BLaER1 (cell line): ENCODE results near the gene FAT1.

Experiments used
- H3K27ac ChIP-seq: shearing (Covaris generic); formaldehyde crosslinking; 2 replicates; pipeline ENCODE4 v1.8.1; 2022
- H3K27me3 ChIP-seq: shearing (Covaris generic); formaldehyde crosslinking; 2 replicates; pipeline ENCODE4 v1.8.1; 2022
- H3K36me3 ChIP-seq: shearing (Covaris generic); formaldehyde crosslinking; 2 replicates; pipeline ENCODE4 v1.8.1; 2022
- H3K4me1 ChIP-seq: shearing (Covaris generic); formaldehyde crosslinking; 2 replicates; pipeline ENCODE4 v1.8.1; 2022
- H3K4me2 ChIP-seq: shearing (Covaris generic); formaldehyde crosslinking; 2 replicates; pipeline ENCODE4 v1.8.1; 2022
- H3K4me3 ChIP-seq: shearing (Covaris generic); formaldehyde crosslinking; 2 replicates; pipeline ENCODE4 v1.8.1; 2022
- H3K9ac ChIP-seq: shearing (Covaris generic); formaldehyde crosslinking; 2 replicates; pipeline ENCODE4 v1.8.1; 2022
- H3K9me3 ChIP-seq: shearing (Covaris generic); formaldehyde crosslinking; 2 replicates; pipeline ENCODE4 v1.8.1; 2022
- H4K20me1 ChIP-seq: shearing (Covaris generic); formaldehyde crosslinking; 2 replicates; pipeline ENCODE4 v1.8.1; 2022
- Cebpa-rat ChIP-seq: shearing (Covaris generic); IDR thresholded peaks from 2 replicates; pipeline ENCODE4 v1.8.1; 2022

The FAT1 gene

DNA sequence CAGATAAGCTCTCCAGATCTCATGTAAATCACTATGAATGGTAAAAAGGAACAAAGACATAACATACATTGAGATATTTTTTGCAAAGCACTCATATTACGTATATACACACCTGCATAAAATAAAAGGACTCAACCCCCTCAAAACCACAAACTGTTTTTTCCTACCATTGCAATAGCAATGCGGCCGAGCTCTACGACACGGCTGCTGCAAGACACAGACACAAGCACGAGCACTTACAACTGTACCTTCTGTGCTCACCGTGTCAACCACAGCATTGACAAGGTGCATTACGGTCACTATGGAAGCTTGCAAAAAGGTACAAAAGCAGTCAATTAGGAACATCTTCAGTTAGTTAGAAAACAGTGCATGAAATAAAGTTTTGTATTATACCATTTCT is 131.2 kb downstream of the FAT1 start:
- no peak overlapping the region for H3K27ac ChIP-seq
- H3K9ac ChIP-seq: no peak overlapping the region
- H3K4me3 ChIP-seq: no peak overlapping the region
- no peaks in the 10 kb centered on the region for H3K9me3 ChIP-seq
- peaks cover 85% of the 10 kb centered on the region for H4K20me1 ChIP-seq
- H3K27me3 ChIP-seq: no peaks in the 10 kb centered on the region
- no peak for TF ChIP-seq Cebpa-rat
- no peaks in the 10 kb centered on the region for H3K4me1 ChIP-seq
- H3K36me3 ChIP-seq: peaks cover 94% of the 10 kb centered on the region
- H3K4me2 ChIP-seq: no peak overlapping the region

DNA sequence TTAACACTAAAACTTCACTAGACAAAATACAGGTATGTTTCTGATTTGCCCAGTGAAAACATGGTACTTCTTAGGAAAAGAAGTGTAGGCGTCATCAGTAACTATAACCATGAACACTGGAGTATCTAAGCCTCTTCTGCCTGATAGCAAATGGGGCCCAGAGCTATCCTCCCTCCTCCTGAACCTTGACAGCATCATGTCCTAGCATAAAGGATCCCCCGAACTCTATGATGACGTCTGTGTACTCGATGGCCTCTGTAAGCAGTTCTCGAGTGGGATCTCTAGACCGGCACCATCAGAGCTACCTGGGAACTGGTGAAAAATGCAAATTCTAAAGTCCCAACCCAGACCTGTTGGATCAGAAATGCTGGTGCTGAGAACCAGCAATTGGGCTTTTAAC is 132.0 kb downstream of the FAT1 start:
- Histone ChIP-seq H3K27ac (no peak overlapping the region), H3K36me3 (peaks cover 92% of the 10 kb centered on the region), H3K4me1 (no peaks in the 10 kb centered on the region), H4K20me1 (peaks cover 88% of the 10 kb centered on the region), H3K4me3 (no peak overlapping the region), H3K9me3 (no peaks in the 10 kb centered on the region), H3K9ac (no peak overlapping the region), H3K4me2 (no peak overlapping the region), H3K27me3 (no peaks in the 10 kb centered on the region)
- no peak for TF ChIP-seq Cebpa-rat

DNA sequence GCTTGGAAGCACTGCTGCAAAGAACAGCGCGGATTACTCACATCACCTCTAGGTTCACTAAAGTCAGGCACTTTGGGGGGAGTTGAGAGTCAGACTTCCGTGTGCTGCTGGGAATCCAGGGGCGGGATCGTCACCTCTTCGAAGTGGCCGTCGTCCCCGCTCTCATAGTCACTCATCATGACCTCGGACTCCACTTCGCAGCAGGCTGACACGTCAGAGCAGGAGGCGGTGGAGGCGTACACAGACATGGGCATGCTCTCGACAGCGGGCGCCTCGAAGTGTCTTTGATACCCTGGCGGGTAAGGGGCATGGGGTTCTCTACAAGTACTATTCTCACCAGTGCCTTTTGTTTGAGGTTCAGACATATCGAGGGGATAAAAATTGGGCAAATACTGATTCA is 135.2 kb downstream of the FAT1 start:
- Histone ChIP-seq H4K20me1 (peaks cover 92% of the 10 kb centered on the region), H3K36me3 (peaks cover 97% of the 10 kb centered on the region), H3K4me2 (no peak overlapping the region), H3K27me3 (no peaks in the 10 kb centered on the region), H3K4me1 (no peaks in the 10 kb centered on the region), H3K9me3 (peaks cover under 1% of the 10 kb centered on the region; the same call in 1 of the 2 replicates), H3K4me3 (no peak overlapping the region), H3K9ac (no peak overlapping the region), H3K27ac (no peak overlapping the region)
- no peak for TF ChIP-seq Cebpa-rat

DNA sequence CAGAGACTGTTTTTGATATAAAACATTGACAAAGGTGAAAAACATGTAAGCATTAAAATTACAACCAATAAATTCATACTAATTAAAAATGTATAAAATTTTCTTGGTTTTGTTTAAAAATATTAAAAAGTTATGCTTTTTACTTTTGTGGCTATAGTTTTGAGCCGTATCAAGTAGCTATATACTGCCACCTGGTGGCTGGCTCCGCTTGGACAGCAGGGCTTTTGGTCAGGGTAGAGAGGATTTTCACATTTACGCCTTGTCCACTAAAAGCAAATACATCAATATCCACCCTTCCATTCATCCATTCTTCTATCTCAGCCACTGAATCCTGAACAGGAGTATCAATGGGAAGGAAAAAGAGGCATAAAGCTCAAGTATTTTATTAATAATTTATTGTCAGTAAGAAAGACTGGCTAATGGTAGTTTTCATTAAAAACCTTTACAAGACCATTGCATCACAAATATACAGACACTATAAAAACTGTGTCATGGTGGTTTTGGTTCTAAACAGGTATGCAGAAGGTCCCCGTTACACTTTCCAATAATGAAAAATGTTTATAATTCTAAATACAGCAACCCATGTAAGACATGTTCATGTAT is 136.1 kb downstream of the FAT1 start:
- Histone ChIP-seq H3K9me3 (peaks cover 6% of the 10 kb centered on the region; the same call in 1 of the 2 replicates), H4K20me1 (peaks cover 82% of the 10 kb centered on the region), H3K36me3 (peaks cover 97% of the 10 kb centered on the region), H3K9ac (no peak overlapping the region), H3K27ac (no peak overlapping the region), H3K4me2 (no peak overlapping the region), H3K4me1 (no peaks in the 10 kb centered on the region), H3K27me3 (no peaks in the 10 kb centered on the region), H3K4me3 (no peak overlapping the region)
- no peak for TF ChIP-seq Cebpa-rat

DNA sequence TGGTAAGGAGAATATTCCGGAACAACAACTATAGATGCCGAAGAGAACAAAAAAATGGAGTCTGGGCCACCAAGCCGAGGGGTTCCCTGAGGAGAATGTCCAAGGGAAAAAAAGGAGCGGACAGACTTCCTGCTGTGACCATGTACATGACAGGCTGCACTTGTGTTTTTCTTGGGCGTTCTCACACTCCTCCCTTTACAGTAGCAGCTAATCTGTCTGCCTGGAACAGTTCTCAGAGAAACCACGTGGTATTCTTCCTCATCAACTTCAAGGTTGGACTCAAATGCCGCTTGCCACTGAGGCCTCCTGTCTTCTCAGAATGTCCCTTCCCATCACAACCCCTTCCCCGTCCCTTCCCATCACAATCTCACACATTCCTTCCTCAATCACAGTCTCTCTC is 137.5 kb downstream of the FAT1 start:
- H3K36me3 ChIP-seq: peaks cover 97% of the 10 kb centered on the region
- no peak for TF ChIP-seq Cebpa-rat
- no peak overlapping the region for H3K4me2 ChIP-seq
- H3K9ac ChIP-seq: no peak overlapping the region
- no peak overlapping the region for H3K27ac ChIP-seq
- H3K27me3 ChIP-seq: no peaks in the 10 kb centered on the region
- H3K4me3 ChIP-seq: no peak overlapping the region
- H4K20me1 ChIP-seq: peaks cover 69% of the 10 kb centered on the region
- no peaks in the 10 kb centered on the region for H3K4me1 ChIP-seq
- H3K9me3 ChIP-seq: peaks cover 6% of the 10 kb centered on the region; the same call in 1 of the 2 replicates

DNA sequence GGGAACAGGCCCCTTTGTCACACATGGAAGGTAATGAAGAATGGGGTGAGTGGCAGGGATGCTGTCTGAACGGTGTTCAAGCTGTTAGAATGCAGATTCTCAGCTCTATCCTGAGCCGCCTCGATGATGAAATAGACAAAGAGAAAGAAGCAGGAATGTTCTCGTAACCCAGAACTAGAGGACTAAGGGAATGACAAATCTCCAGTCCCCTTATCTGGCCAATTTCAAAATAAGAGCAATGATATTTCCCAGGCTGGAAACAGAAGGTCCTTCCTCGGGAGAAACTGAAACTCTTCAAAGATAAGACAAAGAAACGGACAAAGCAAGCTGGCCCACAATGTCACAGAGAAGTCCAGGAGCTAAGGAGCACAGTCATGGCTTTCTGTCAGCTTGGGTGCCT is 138.7 kb downstream of the FAT1 start:
- no peak overlapping the region for H3K4me2 ChIP-seq
- no peaks in the 10 kb centered on the region for H3K4me1 ChIP-seq
- no peak overlapping the region for H3K27ac ChIP-seq
- H3K36me3 ChIP-seq: peaks cover 90% of the 10 kb centered on the region
- no peaks in the 10 kb centered on the region for H3K27me3 ChIP-seq
- TF ChIP-seq Cebpa-rat: no peak
- H3K4me3 ChIP-seq: no peak overlapping the region
- H3K9me3 ChIP-seq: peaks cover 6% of the 10 kb centered on the region; the same call in 1 of the 2 replicates
- no peak overlapping the region for H3K9ac ChIP-seq
- H4K20me1 ChIP-seq: peaks cover 56% of the 10 kb centered on the region

DNA sequence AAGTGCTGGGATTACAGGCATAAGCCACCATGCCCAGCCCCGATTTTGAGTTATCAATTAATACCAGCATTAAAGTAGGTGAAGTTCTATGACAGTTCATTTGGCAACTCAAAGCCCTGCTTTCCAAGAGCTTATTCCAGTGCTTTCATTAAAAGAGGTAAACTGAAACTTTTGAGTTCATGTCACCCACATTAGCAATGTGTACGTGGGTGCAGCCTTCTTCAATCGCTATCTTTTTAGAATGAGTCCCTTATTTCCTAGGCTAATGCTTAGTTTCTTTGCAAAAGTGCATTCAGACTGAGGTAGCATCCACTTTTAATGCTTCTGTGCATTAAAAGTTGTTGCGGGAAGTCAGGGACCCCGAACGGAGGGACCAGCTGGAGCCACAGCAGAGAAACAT is 142.2 kb downstream of the FAT1 start:
- TF ChIP-seq Cebpa-rat: no peak
- H3K27ac ChIP-seq: no peak overlapping the region
- H3K4me3 ChIP-seq: no peak overlapping the region
- no peaks in the 10 kb centered on the region for H3K27me3 ChIP-seq
- peaks cover 58% of the 10 kb centered on the region for H3K36me3 ChIP-seq
- no peaks in the 10 kb centered on the region for H3K4me1 ChIP-seq
- no peak overlapping the region for H3K4me2 ChIP-seq
- H3K9me3 ChIP-seq: peaks cover 6% of the 10 kb centered on the region; the same call in 1 of the 2 replicates
- peaks cover 21% of the 10 kb centered on the region for H4K20me1 ChIP-seq
- no peak overlapping the region for H3K9ac ChIP-seq

DNA sequence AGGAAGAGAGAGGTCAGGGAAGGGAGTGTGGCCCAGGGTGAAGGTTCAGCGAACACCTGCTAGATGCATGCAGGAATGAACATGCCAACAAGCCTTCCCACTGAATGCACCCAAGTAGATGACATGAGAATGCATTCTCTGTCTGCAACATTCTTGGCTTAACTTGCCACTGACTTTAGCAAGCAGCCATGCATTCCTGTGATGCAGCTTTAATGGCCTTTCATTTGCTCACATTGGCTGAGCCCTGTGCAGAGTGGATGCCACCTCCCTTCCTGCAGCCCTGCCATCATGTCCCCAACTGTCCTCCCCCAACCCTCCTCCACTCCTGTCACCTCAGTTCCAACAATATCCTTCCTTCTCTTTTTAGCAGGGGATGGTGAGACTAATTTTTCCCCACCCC is 143.0 kb downstream of the FAT1 start:
- H3K4me2 ChIP-seq: no peak overlapping the region
- H3K27me3 ChIP-seq: no peaks in the 10 kb centered on the region
- peaks cover 50% of the 10 kb centered on the region for H3K36me3 ChIP-seq
- H3K4me1 ChIP-seq: no peaks in the 10 kb centered on the region
- H3K9ac ChIP-seq: no peak overlapping the region
- H3K9me3 ChIP-seq: peaks cover 6% of the 10 kb centered on the region; the same call in 1 of the 2 replicates
- no peak overlapping the region for H3K4me3 ChIP-seq
- no peak for TF ChIP-seq Cebpa-rat
- H3K27ac ChIP-seq: no peak overlapping the region
- H4K20me1 ChIP-seq: peaks cover 13% of the 10 kb centered on the region

DNA sequence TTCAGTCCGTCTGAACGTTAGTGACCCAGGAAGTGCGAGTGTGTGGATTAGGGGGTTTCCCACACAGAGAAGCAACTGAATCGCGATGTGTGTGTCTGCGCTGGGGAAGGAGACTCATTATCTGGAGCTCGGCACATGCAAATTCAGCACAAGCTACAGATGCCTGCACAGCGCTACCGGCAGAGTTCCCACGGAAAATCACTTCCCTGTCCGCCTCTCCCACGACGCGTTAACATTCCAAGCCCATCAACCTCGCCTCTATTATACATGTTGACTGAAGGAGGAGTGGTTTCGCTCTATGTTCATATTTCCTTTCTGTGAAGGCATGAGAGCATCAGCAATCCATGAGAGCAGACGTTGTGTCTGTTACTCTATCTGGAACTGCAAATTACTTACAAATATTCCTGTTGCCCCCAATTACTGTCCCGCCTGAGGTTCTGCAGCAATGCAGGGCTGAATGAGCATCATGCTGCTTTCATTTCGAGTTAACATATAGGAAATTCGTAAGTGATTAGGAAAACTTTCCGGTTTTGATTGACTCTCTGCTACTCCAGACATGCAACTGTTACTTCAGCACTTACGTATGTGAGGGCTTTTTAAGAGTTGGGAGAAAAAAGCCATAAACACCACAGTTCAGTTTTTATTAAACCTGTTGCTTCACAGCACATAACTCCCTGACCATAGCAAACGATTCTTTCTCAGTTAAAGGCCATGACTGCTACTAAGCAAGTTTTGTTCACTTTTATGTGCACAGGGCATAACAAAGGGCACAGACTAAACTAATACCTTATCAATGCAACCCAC is 153.3 kb downstream of the FAT1 start:
- no peaks in the 10 kb centered on the region for H4K20me1 ChIP-seq
- no peak for TF ChIP-seq Cebpa-rat
- no peak overlapping the region for H3K9ac ChIP-seq
- no peaks in the 10 kb centered on the region for H3K36me3 ChIP-seq
- no peaks in the 10 kb centered on the region for H3K27me3 ChIP-seq
- no peaks in the 10 kb centered on the region for H3K9me3 ChIP-seq
- no peaks in the 10 kb centered on the region for H3K4me1 ChIP-seq
- no peak overlapping the region for H3K4me3 ChIP-seq
- no peak overlapping the region for H3K4me2 ChIP-seq
- H3K27ac ChIP-seq: no peak overlapping the region

DNA sequence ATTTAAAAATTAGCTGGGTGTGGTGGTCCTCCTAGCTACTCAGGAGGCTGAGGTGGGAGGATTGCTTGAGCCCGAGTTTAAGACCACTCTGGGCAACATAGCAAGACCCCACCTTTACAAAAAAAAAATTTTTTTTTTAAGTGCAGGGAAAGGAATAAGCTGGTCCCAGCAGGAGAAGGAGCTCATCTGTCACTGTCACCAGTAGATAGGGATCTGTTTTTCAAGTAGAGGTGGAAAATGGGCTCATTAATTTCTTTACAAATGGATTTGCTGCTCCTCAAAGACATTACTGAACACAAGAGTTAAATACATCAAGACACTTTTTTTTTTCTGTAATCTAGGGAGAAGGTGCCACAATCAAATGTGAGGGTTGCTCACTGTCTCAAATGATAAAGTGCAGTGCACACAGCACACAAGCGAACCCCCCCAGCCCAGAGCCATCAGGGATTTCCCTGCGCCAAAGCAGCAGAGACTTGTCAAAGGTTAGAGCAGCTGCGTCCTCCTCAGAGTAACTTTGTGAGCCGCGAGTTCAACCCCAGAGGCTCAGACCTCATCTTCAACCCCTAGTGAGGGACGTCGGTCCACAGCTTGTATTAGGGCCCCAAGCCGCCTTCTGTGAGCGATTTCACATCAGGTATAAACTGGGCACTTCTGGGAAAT is 154.0 kb downstream of the FAT1 start:
- no peak overlapping the region for H3K4me2 ChIP-seq
- no peak overlapping the region for H3K4me3 ChIP-seq
- no peak for TF ChIP-seq Cebpa-rat
- no peaks in the 10 kb centered on the region for H3K27me3 ChIP-seq
- H4K20me1 ChIP-seq: no peaks in the 10 kb centered on the region
- H3K27ac ChIP-seq: no peak overlapping the region
- no peaks in the 10 kb centered on the region for H3K4me1 ChIP-seq
- no peaks in the 10 kb centered on the region for H3K36me3 ChIP-seq
- no peaks in the 10 kb centered on the region for H3K9me3 ChIP-seq
- H3K9ac ChIP-seq: no peak overlapping the region
